PFSK-1 (cell line): Measurements from ENCODE around the gene ATP10A.

Experiments
- FOXP2 ChIP-seq: optimal IDR thresholded peaks from 2 replicates; pipeline ENCODE3; 2011; ENCODE audit warnings: borderline replicate concordance, control low read depth, inconsistent platforms; ENCODE audit not compliant: insufficient read depth; ENCODE audit errors: extremely low read length, extremely low read depth
- POLR2AphosphoS5 ChIP-seq: IDR thresholded peaks from 2 replicates; pipeline ENCODE4 v1.6.1; 2012; ENCODE audit warnings: low read depth, mild to moderate bottlenecking, control low read depth, low read length, moderate library complexity
- SIN3A ChIP-seq: IDR thresholded peaks from 2 replicates; pipeline ENCODE4 v1.6.1; 2012; ENCODE audit warnings: mild to moderate bottlenecking, low read length, moderate library complexity, borderline replicate concordance; ENCODE audit not compliant: insufficient read depth

DNA sequence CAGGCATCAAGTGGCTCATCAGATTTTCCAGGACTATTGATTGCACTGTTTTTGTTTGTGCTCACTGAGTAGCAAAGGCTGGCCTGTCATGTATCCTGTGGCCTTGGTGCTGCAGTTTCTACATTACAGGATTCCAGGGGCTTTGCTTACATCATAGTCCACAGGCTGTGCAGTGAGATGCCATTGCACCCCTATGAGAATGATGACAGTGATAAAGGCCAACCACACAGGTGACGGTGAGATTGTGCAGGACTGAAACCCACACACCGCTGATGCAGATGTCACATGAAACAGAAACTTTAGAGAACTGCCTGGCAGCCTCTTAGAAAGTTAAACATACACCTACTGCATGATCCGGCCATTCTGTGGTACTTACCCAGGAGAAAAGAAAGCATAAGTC is 229.3 kb downstream of the ATP10A start:
- TF ChIP-seq POLR2AphosphoS5 (no peak), FOXP2 (no peak), SIN3A (no peak)
